CD14-positive monocyte (primary cell): ENCODE measurements around the gene DPY19L3. TPM values are rescaled to one million over a fixed set of nuclear protein-coding genes. Genes with fewer than 3 reads are reported as not detected.

Source experiments
- DNase-seq, 3 donors: peaks; one replicate each; pipeline ENCODE4 v3.0.0-alpha.2; 2011 to 2022
- H2AFZ ChIP-seq: 2 replicates; pipeline ENCODE4 v1.6.0; 2012; ENCODE audit warnings: mild to moderate bottlenecking, low read depth, low read length, inconsistent platforms; ENCODE audit not compliant: insufficient read depth, poor library complexity, severe bottlenecking
- H3K27ac ChIP-seq, 2 donors: 1 replicate in 1 of 2; 2 replicates in 1 of 2; pipeline ENCODE4 v1.5.1; 2012 to 2013; ENCODE audit warnings: low read length in 2 of 2, control low read depth in 1 of 2, inconsistent platforms in 1 of 2, low read depth in 1 of 2, mild to moderate bottlenecking in 1 of 2
- H3K27me3 ChIP-seq, 2 donors: one replicate each; pipeline versions ENCODE4 v1.6.0 to v1.6.1; 2011 to 2013; ENCODE audit warnings: low read length in 2 of 2; ENCODE audit not compliant: control insufficient read depth in 2 of 2, insufficient read depth in 2 of 2
- H3K36me3 ChIP-seq, 2 donors: replicated peaks in 1 of 2; 1 replicate in 1 of 2; 2 replicates in 1 of 2; pipeline versions ENCODE4 v1.5.1 to v1.6.1; 2012 to 2013; ENCODE audit warnings: low read length in 2 of 2, control low read depth in 1 of 2, inconsistent platforms in 1 of 2, mild to moderate bottlenecking in 1 of 2; ENCODE audit not compliant: insufficient read depth in 2 of 2, control insufficient read depth in 1 of 2
- H3K4me1 ChIP-seq, 2 donors: 1 replicate in 1 of 2; 2 replicates in 1 of 2; pipeline versions ENCODE4 v1.5.1 to v1.6.1; 2012 to 2013; ENCODE audit warnings: low read length in 2 of 2, control low read depth in 1 of 2, inconsistent platforms in 1 of 2, mild to moderate bottlenecking in 1 of 2, moderate library complexity in 1 of 2; ENCODE audit not compliant: insufficient read depth in 2 of 2, control insufficient read depth in 1 of 2
- H3K4me2 ChIP-seq: replicated peaks from 2 replicates; pipeline ENCODE3; 2012; ENCODE audit warnings: low read length, moderate library complexity, mild to moderate bottlenecking; ENCODE audit not compliant: poor library complexity, severe bottlenecking; ENCODE audit errors: extremely low read depth
- H3K4me3 ChIP-seq, 3 experiments: fragments of 200-600 bp in 1 of 3; sonication (generic) in 1 of 3; replicated peaks in 1 of 3; 1 replicate in 2 of 3; 2 replicates in 1 of 3; pipeline ENCODE4 v1.5.1; 2011 to 2013; ENCODE audit warnings: low read length in 3 of 3, mild to moderate bottlenecking in 3 of 3, control low read depth in 2 of 3, low read depth in 2 of 3, inconsistent platforms in 1 of 3, moderate library complexity in 1 of 3
- H3K79me2 ChIP-seq: 2 replicates; pipeline ENCODE4 v1.6.0; 2012; ENCODE audit warnings: mild to moderate bottlenecking, control low read depth, inconsistent platforms, low read length, moderate library complexity; ENCODE audit not compliant: insufficient read depth
- H3K9ac ChIP-seq: 2 replicates; pipeline ENCODE4 v1.6.0; 2017; ENCODE audit warnings: low read length, mild to moderate bottlenecking; ENCODE audit not compliant: insufficient read depth, poor library complexity, severe bottlenecking
- H3K9me3 ChIP-seq, 2 donors: replicated peaks in 1 of 2; 1 replicate in 1 of 2; 2 replicates in 1 of 2; pipeline versions ENCODE4 v1.5.1 to v1.6.1; 2012 to 2013; ENCODE audit warnings: low read length in 2 of 2, control low read depth in 1 of 2; ENCODE audit not compliant: control insufficient read depth in 1 of 2, insufficient read depth in 1 of 2
- H4K20me1 ChIP-seq: 2 replicates; pipeline ENCODE4 v1.6.0; 2012; ENCODE audit warnings: mild to moderate bottlenecking, low read length, control low read depth, moderate library complexity; ENCODE audit not compliant: insufficient read depth
- H3K27ac Mint-ChIP-seq, 7 donors: one replicate each; pipeline ENCODE4 v1.8.0; 2020; ENCODE audit warnings: mild to moderate bottlenecking in 7 of 7, mixed read lengths in 7 of 7, moderate library complexity in 6 of 7, inconsistent platforms in 2 of 7
- H3K27me3 Mint-ChIP-seq, 3 donors: one replicate each; pipeline ENCODE4 v1.8.0; 2021 to 2022; ENCODE audit warnings: low read depth in 3 of 3, mild to moderate bottlenecking in 3 of 3, mixed read lengths in 3 of 3, moderate library complexity in 3 of 3, inconsistent platforms in 1 of 3
- H3K36me3 Mint-ChIP-seq, 2 donors: one replicate each; pipeline ENCODE4 v1.8.0; 2020; ENCODE audit warnings: mixed read lengths in 2 of 2, inconsistent platforms in 1 of 2, mild to moderate bottlenecking in 1 of 2
- H3K4me1 Mint-ChIP-seq: one replicate; pipeline ENCODE4 v1.8.0; 2020; ENCODE audit warnings: mild to moderate bottlenecking, mixed read lengths
- H3K4me3 Mint-ChIP-seq, 2 donors: one replicate each; pipeline ENCODE4 v1.8.0; 2020; ENCODE audit warnings: mild to moderate bottlenecking in 2 of 2, mixed read lengths in 2 of 2, moderate library complexity in 1 of 2
- H3K9me3 Mint-ChIP-seq, 7 donors: one replicate each; pipeline ENCODE4 v1.8.0; 2020 to 2022; ENCODE audit warnings: mixed read lengths in 7 of 7, mild to moderate bottlenecking in 6 of 7, moderate library complexity in 6 of 7, inconsistent platforms in 2 of 7
- CTCF ChIP-seq: fragments of 200-600 bp; IDR thresholded peaks from one replicate; pipeline ENCODE4 v1.8.0; 2022; ENCODE audit warnings: antibody characterized with exemption, mild to moderate bottlenecking
- WGBS: methylation state at CpG from one replicate; pipeline ENCODE4 v1.1.5; 2013; ENCODE audit warnings: missing lambda C conversion rate; ENCODE audit not compliant: insufficient coverage; 5-methylcytosine and 5-hydroxymethylcytosine counted together
- intact Hi-C, 2 donors: fragments of 100-400 bp; cut with micrococcal nuclease; formaldehyde crosslinking; loops; one replicate each; pipeline versions ENCODE4 v1.15.0 to v1.15.1; 2023
- polyA plus RNA-seq, 3 donors: library from polyadenylated mRNA; depleted of rRNA in 1 of 3; unstranded in 2 of 3; stranded (reverse) in 1 of 3; fragments of 300-500 nt in 2 of 3; fragments of >200 nt in 1 of 3; fragmentation: Illumina TruSeq in 2 of 3; gene quantifications; 1 replicate in 2 of 3; 2 replicates in 1 of 3; pipeline ENCODE4 v1.2.3, GENCODE V29; 2012 to 2021

The DPY19L3 gene
- polyA plus RNA-seq, 3 donors = 6.5 to 13.8 (median 7.7) TPM

GRCh38 chr19:32362318-32362691, 43.3 kb upstream of the DPY19L3 start:
- peaks cover 0 to 25% (median 8%) of the 10 kb centered on the region in 7 donors for H3K9me3 Mint-ChIP-seq
- Histone ChIP-seq H3K27ac (no peak overlapping the region), H3K9me3 (peaks cover 0 to 37% of the 10 kb centered on the region in 2 donors), H3K9ac (no peak overlapping the region), H3K27me3 (peaks cover 98 to 99% of the 10 kb centered on the region in 2 donors), H2AFZ (no peak overlapping the region), H3K4me3 (no peak overlapping the region), H3K36me3 (no peaks in the 10 kb centered on the region), H3K79me2 (no peaks in the 10 kb centered on the region), H3K4me1 (peaks cover 0 to 7% of the 10 kb centered on the region in 2 donors), H4K20me1 (peaks cover 16% of the 10 kb centered on the region), H3K4me2 (no peak overlapping the region)
- no peak overlapping the region for H3K27ac Mint-ChIP-seq
- no peak for TF ChIP-seq CTCF
- peaks cover 6% of the 10 kb centered on the region for H3K4me1 Mint-ChIP-seq
- peak overlapping the region in 1 of 2 donors; percentile 86 for H3K4me3 Mint-ChIP-seq
- no peak for DNase-seq
- WGBS = 100% methylated on average over 1 of the region's 5 CpGs
- H3K36me3 Mint-ChIP-seq = peaks cover 7 to 46% of the 10 kb centered on the region in 2 donors
- H3K27me3 Mint-ChIP-seq = peaks cover 94 to 97% (median 96%) of the 10 kb centered on the region in 3 donors
- intact Hi-C loops = no loop called here

- peaks cover 0 to 7% of the 10 kb centered on the region in 2 donors for H3K4me1 ChIP-seq
- Mint-ChIP-seq H3K27ac (no peak overlapping the region), H3K36me3 (peaks cover 7 to 50% of the 10 kb centered on the region in 2 donors), H3K9me3 (peaks cover 0 to 28% (median 8%) of the 10 kb centered on the region in 7 donors), H3K27me3 (peaks cover 96 to 98% (median 97%) of the 10 kb centered on the region in 3 donors), H3K4me1 (peaks cover 6% of the 10 kb centered on the region), H3K4me3 (peak overlapping the region in 1 of 2 donors; percentile 86)
- H3K4me3 ChIP-seq = no peak overlapping the region
- no peak overlapping the region for H2AFZ ChIP-seq
- peaks cover 0 to 38% of the 10 kb centered on the region in 2 donors for H3K9me3 ChIP-seq
- H3K79me2 ChIP-seq = no peaks in the 10 kb centered on the region
- no peak for TF ChIP-seq CTCF
- H3K36me3 ChIP-seq = no peaks in the 10 kb centered on the region
- H3K4me2 ChIP-seq = no peak overlapping the region
- H4K20me1 ChIP-seq = peaks cover 20% of the 10 kb centered on the region
- no peak overlapping the region for H3K27ac ChIP-seq
- no peak for DNase-seq
- no peak overlapping the region for H3K9ac ChIP-seq
- peaks cover 98 to 99% of the 10 kb centered on the region in 2 donors for H3K27me3 ChIP-seq
- intact Hi-C loops = no loop called here
- WGBS = no CpG with 5 or more reads among the region's 3 CpGs
Measured at GRCh38 chr19:32363175-32363574, 42.4 kb upstream of the DPY19L3 start.
